HG03469 (cell line): Measurements from ENCODE around the gene GBP7.
"Not testable (repeated sequence)": the region's sequence is repeated elsewhere in the genome, so short reads cannot be mapped to it uniquely, and the experiment has no call there.

Experiments used
- ATAC-seq: cut with Tn5 transposase; IDR thresholded peaks from one replicate; pipeline ENCODE4 v1.9.1; 2021; ENCODE audit warnings: mild to moderate bottlenecking, moderate library complexity, moderate number of reproducible peaks; ENCODE audit not compliant: unreplicated experiment

The GBP7 gene

GRCh38 chr1:89175601-89176256 lies at the start of gene GBP7:
TSS of gene GBP7 (minus strand) at chr1:89176003. CDS start at chr1:89171935, 4,068 bp downstream.
- ATAC-seq = no peak

GRCh38 chr1:89221341-89221740 lies 45.5 kb upstream of the GBP7 start:
- ATAC-seq = no peak

- ATAC-seq = not testable (repeated sequence)
Observed at GRCh38 chr1:89219851-89220250, 44.0 kb upstream of the GBP7 start.

GRCh38 chr1:89218941-89219340 lies 43.1 kb upstream of the GBP7 start:
- not testable (repeated sequence) for ATAC-seq

GRCh38 chr1:89213347-89213746 lies 37.5 kb upstream of the GBP7 start:
- no peak for ATAC-seq

- ATAC-seq = no peak
Observed at GRCh38 chr1:89211035-89211634, 35.3 kb upstream of the GBP7 start.

- ATAC-seq = no peak
Observed at GRCh38 chr1:89206373-89206772, 30.6 kb upstream of the GBP7 start.

- no peak for ATAC-seq
Observed at GRCh38 chr1:89203166-89203565, 27.4 kb upstream of the GBP7 start.

- ATAC-seq = peak; percentile 82
Observed at GRCh38 chr1:89201106-89201794, 25.4 kb upstream of the GBP7 start.

- ATAC-seq = no peak
Observed at GRCh38 chr1:89200663-89201062, 24.9 kb upstream of the GBP7 start.

- no peak for ATAC-seq
Observed at GRCh38 chr1:89199525-89200031, 23.8 kb upstream of the GBP7 start.

- no peak for ATAC-seq
Observed at GRCh38 chr1:89198491-89199072, 22.8 kb upstream of the GBP7 start, which contains the start of gene GBP4. TSS of gene GBP4 (minus strand) at chr1:89198942. CDS start at chr1:89198834, 108 bp downstream.

- ATAC-seq = no peak
Observed at GRCh38 chr1:89198081-89198480, 22.3 kb upstream of the GBP7 start.

GRCh38 chr1:89195476-89195875 lies 19.7 kb upstream of the GBP7 start:
- ATAC-seq = no peak

GRCh38 chr1:89191314-89191713 lies 15.5 kb upstream of the GBP7 start:
- no peak for ATAC-seq

- no peak for ATAC-seq
Observed at GRCh38 chr1:89190017-89190416, 14.2 kb upstream of the GBP7 start.

GRCh38 chr1:89179343-89179742 lies 3.5 kb upstream of the GBP7 start:
- ATAC-seq = no peak

- no peak for ATAC-seq
Observed at GRCh38 chr1:89176971-89177370, 1.2 kb upstream of the GBP7 start.

GRCh38 chr1:89174491-89174890 lies 1.3 kb downstream of the GBP7 start:
- ATAC-seq = no peak

GRCh38 chr1:89172468-89173143 lies 3.2 kb downstream of the GBP7 start:
- ATAC-seq = no peak

- no peak for ATAC-seq
Observed at GRCh38 chr1:89171067-89171438, 4.8 kb downstream of the GBP7 start.
